GM23338 (cell line): Measurements from ENCODE around the gene TBC1D9B.

ENCODE experiments used
- CTCF ChIP-seq, 2 experiments: fragments of 200-600 bp in 1 of 2; sonication (generic) in 1 of 2; conservative IDR thresholded peaks; 2 replicates each; pipeline versions ENCODE4 v1.5.1 to v1.6.1; 2016 to 2017; ENCODE audit warnings: antibody characterized with exemption in 2 of 2, low read depth in 2 of 2, mild to moderate bottlenecking in 2 of 2, moderate library complexity in 1 of 2
- ETS1 ChIP-seq: IDR thresholded peaks from 2 replicates; pipeline ENCODE4 v1.6.1; 2016; ENCODE audit warnings: antibody characterized with exemption
- EZH2 ChIP-seq: fragments of 200-600 bp; sonication (generic); IDR thresholded peaks from one replicate; pipeline ENCODE4 v1.8.0; 2017; ENCODE audit warnings: antibody characterized with exemption, mild to moderate bottlenecking, low read depth; ENCODE audit not compliant: unreplicated experiment
- EZH2phosphoT487 ChIP-seq: fragments of 200-600 bp; sonication (generic); IDR thresholded peaks from one replicate; pipeline ENCODE4 v1.8.1; 2018; ENCODE audit warnings: antibody characterized with exemption; ENCODE audit not compliant: unreplicated experiment
- JUNB ChIP-seq: IDR thresholded peaks from one replicate; pipeline ENCODE4 v1.6.1; 2016; ENCODE audit warnings: antibody characterized with exemption; ENCODE audit not compliant: unreplicated experiment
- POLR2AphosphoS5 ChIP-seq: IDR thresholded peaks from 2 replicates; pipeline ENCODE4 v1.6.1; 2016; ENCODE audit warnings: antibody characterized with exemption, low read depth

- TF ChIP-seq EZH2 = no peak
- no peak for TF ChIP-seq CTCF (conservative IDR thresholded peaks at IDR 0.05; ENCODE audit: low read depth in 2 of 2)
- no peak for TF ChIP-seq EZH2phosphoT487
- TF ChIP-seq ETS1 = no peak
- TF ChIP-seq POLR2AphosphoS5 = no peak
- no peak for TF ChIP-seq JUNB
These were observed 70.4 kb downstream of the TBC1D9B start for GRCh38 chr5:179837076-179838011.
